Loucy (cell line): ENCODE data around the gene SMOC1.
A peak's percentile ranks its signal among the peaks of the same experiment; 100 is the strongest.

Experiments used
- H2AFZ ChIP-seq: fragments of 200-600 bp; sonication (generic); 2 replicates; pipeline ENCODE4 v1.6.0; 2016; ENCODE audit warnings: antibody characterized with exemption, mild to moderate bottlenecking, low read length, moderate library complexity
- H3F3A ChIP-seq: fragments of 200-600 bp; 2 replicates; pipeline ENCODE4 v1.6.0; 2016; ENCODE audit warnings: antibody characterized with exemption, low read depth, mild to moderate bottlenecking
- H3K27me3 ChIP-seq: fragments of 200-600 bp; sonication (generic); 2 replicates; pipeline ENCODE4 v1.6.1; 2014; ENCODE audit warnings: low read length, mild to moderate bottlenecking; ENCODE audit not compliant: insufficient read depth, poor library complexity, severe bottlenecking
- H3K36me3 ChIP-seq: fragments of 200-600 bp; sonication (generic); 2 replicates; pipeline ENCODE4 v1.6.1; 2016; ENCODE audit warnings: low read length; ENCODE audit not compliant: insufficient read depth
- H3K4me1 ChIP-seq: fragments of 200-600 bp; sonication (generic); 2 replicates; pipeline ENCODE4 v1.5.1; 2014; ENCODE audit warnings: low read length, mild to moderate bottlenecking; ENCODE audit not compliant: insufficient read depth, poor library complexity, severe bottlenecking
- H3K4me2 ChIP-seq: fragments of 200-600 bp; sonication (generic); 2 replicates; pipeline ENCODE4 v1.6.0; 2014; ENCODE audit warnings: antibody characterized with exemption, low read length, low read depth, mild to moderate bottlenecking; ENCODE audit not compliant: poor library complexity, severe bottlenecking
- H3K4me3 ChIP-seq: fragments of 200-600 bp; sonication (generic); 2 replicates; pipeline ENCODE4 v1.5.1; 2014; ENCODE audit warnings: low read length, mild to moderate bottlenecking, mixed read lengths; ENCODE audit not compliant: poor library complexity, severe bottlenecking
- H3K79me2 ChIP-seq: fragments of 200-600 bp; sonication (generic); 2 replicates; pipeline ENCODE4 v1.6.1; 2014; ENCODE audit warnings: low read length; ENCODE audit not compliant: insufficient read depth
- H3K9ac ChIP-seq: fragments of 200-600 bp; sonication (generic); 2 replicates; pipeline ENCODE4 v1.6.0; 2014; ENCODE audit warnings: mild to moderate bottlenecking, low read depth, low read length, moderate library complexity; ENCODE audit not compliant: poor library complexity, severe bottlenecking
- H3K9me2 ChIP-seq: fragments of 200-600 bp; sonication (generic); replicated peaks from 2 replicates; pipeline ENCODE4 v1.6.1; 2016; ENCODE audit warnings: low read depth, low read length, mixed read lengths
- H3K9me3 ChIP-seq: fragments of 200-600 bp; sonication (generic); 2 replicates; pipeline ENCODE4 v1.6.1; 2014; ENCODE audit warnings: mild to moderate bottlenecking, antibody characterized with exemption, low read length, low read depth; ENCODE audit not compliant: insufficient read depth
- H4K20me1 ChIP-seq: fragments of 200-600 bp; sonication (generic); 2 replicates; pipeline ENCODE4 v1.6.0; 2014; ENCODE audit warnings: antibody characterized with exemption, low read length, mild to moderate bottlenecking; ENCODE audit not compliant: insufficient read depth, poor library complexity, severe bottlenecking
- CTCF ChIP-seq: fragments of 200-600 bp; sonication (generic); conservative IDR thresholded peaks from 2 replicates; pipeline ENCODE4 v1.5.1; 2014; ENCODE audit warnings: mild to moderate bottlenecking, antibody characterized with exemption, low read length
- EZH2phosphoT487 ChIP-seq: fragments of 200-600 bp; IDR thresholded peaks from 2 replicates; pipeline ENCODE4 v1.6.1; 2018; ENCODE audit warnings: antibody characterized with exemption, mild to moderate bottlenecking, moderate library complexity, borderline replicate concordance

The SMOC1 gene, protein sequence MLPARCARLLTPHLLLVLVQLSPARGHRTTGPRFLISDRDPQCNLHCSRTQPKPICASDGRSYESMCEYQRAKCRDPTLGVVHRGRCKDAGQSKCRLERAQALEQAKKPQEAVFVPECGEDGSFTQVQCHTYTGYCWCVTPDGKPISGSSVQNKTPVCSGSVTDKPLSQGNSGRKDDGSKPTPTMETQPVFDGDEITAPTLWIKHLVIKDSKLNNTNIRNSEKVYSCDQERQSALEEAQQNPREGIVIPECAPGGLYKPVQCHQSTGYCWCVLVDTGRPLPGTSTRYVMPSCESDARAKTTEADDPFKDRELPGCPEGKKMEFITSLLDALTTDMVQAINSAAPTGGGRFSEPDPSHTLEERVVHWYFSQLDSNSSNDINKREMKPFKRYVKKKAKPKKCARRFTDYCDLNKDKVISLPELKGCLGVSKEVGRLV

DNA sequence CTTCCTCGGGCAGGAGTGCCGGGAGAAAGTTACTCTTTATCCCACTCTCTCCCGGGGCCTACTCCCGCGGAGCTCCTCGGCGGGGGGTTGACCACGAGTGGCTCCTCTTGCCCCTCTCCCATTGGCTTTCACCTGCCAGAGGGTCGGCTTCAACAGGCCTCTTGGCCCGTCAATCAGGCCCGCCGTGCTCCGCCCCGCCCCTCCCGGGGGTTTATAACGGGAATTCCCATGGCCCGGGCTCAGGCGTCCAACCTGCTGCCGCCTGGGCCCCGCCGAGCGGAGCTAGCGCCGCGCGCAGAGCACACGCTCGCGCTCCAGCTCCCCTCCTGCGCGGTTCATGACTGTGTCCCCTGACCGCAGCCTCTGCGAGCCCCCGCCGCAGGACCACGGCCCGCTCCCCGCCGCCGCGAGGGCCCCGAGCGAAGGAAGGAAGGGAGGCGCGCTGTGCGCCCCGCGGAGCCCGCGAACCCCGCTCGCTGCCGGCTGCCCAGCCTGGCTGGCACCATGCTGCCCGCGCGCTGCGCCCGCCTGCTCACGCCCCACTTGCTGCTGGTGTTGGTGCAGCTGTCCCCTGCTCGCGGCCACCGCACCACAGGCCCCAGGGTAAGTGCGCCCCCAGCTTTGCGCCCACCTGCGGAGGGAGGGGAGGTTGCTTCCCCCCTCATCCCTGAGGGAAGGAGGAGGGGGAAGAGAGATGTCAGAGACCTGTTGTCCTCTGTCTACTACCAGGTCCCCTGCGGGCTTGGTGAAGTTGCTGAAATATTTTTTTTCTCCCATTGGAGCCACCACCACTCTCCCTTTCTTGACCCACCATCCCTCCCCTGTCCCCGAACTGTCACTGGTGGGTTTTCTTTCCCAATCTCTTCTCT is at the start of gene SMOC1:
Gene SMOC1, plus strand, starts transcription at position 242 of the 869 bp plus-strand sequence. Its CDS starts 263 bp downstream, at position 505.
- Histone ChIP-seq H3K9ac (no peak within 1 kb of the TSS), H3K36me3 (no peaks in the 10 kb centered on the region), H3K79me2 (no peaks in the 10 kb centered on the region), H3K4me2 (no peak within 1 kb of the TSS), H3K27me3 (no peaks in the 10 kb centered on the region), H4K20me1 (no peaks in the 10 kb centered on the region), H3K9me2 (no peaks in the 10 kb centered on the region), H2AFZ (no peak within 1 kb of the TSS), H3K4me3 (no peak within 1 kb of the TSS), H3F3A (no peaks in the 10 kb centered on the region), H3K4me1 (no peaks in the 10 kb centered on the region), H3K9me3 (no peaks in the 10 kb centered on the region)
- no peak for TF ChIP-seq EZH2phosphoT487
- TF ChIP-seq CTCF, result no peak

- Histone ChIP-seq H3K36me3 (no peaks in the 10 kb centered on the region), H3F3A (no peaks in the 10 kb centered on the region), H3K27me3 (no peaks in the 10 kb centered on the region), H2AFZ (no peak overlapping the region), H3K9ac (no peak overlapping the region), H3K4me3 (no peak overlapping the region), H4K20me1 (no peaks in the 10 kb centered on the region), H3K9me3 (no peaks in the 10 kb centered on the region), H3K79me2 (no peaks in the 10 kb centered on the region), H3K4me1 (no peaks in the 10 kb centered on the region), H3K4me2 (no peak overlapping the region), H3K9me2 (no peaks in the 10 kb centered on the region)
- TF ChIP-seq EZH2phosphoT487 (no peak), CTCF (peak; percentile 39)
These were observed 40.3 kb upstream of the SMOC1 start for GRCh38 chr14:69838881-69839416.

GRCh38 chr14:69839661-69840060 is 39.6 kb upstream of the SMOC1 start:
- Histone ChIP-seq H4K20me1 (no peaks in the 10 kb centered on the region), H3K36me3 (no peaks in the 10 kb centered on the region), H3K4me3 (no peak overlapping the region), H3K9me2 (no peaks in the 10 kb centered on the region), H3F3A (no peaks in the 10 kb centered on the region), H3K9ac (no peak overlapping the region), H3K9me3 (no peaks in the 10 kb centered on the region), H2AFZ (no peak overlapping the region), H3K4me2 (no peak overlapping the region), H3K79me2 (no peaks in the 10 kb centered on the region), H3K4me1 (no peaks in the 10 kb centered on the region), H3K27me3 (no peaks in the 10 kb centered on the region)
- TF ChIP-seq CTCF, result no peak
